ENCODE measurements around the gene CDCA7L.
A peak's percentile ranks its signal among the peaks of the same experiment; 100 is the strongest.

The CDCA7L gene

GRCh38 chr7:21945454-21946221, at the start of gene CDCA7L:
CDCA7L (minus strand) TSS chr7:21945899; CDS start chr7:21945804, 95 bp downstream.
- peak within 1 kb of the TSS; percentile 71 to 78 for H3K9ac ChIP-seq (ENCODE audit: low read depth in 1 of 2, low read length in 2 of 2)
- peak within 1 kb of the TSS; percentile 86 to 87 for H3K27ac ChIP-seq (ENCODE audit: low read depth in 2 of 2, low read length in 2 of 2)
- H3K4me1 ChIP-seq (ENCODE audit: control insufficient read depth in 2 of 2, insufficient read depth in 2 of 2, low read length in 2 of 2) = peaks cover 10 to 36% of the 10 kb centered on the region in 2 donors

GRCh38 chr7:21986096-21986495, 40.4 kb upstream of the CDCA7L start:
- no peak overlapping the region for H3K9ac ChIP-seq (ENCODE audit: low read depth in 1 of 2, low read length in 2 of 2)
- no peaks in the 10 kb centered on the region for H3K36me3 ChIP-seq (ENCODE audit: control insufficient read depth in 2 of 2, insufficient read depth in 2 of 2, low read length in 2 of 2)
- H3K27me3 ChIP-seq (ENCODE audit: control insufficient read depth in 2 of 2, insufficient read depth in 2 of 2, low read length in 2 of 2) = peaks cover 0 to 1% of the 10 kb centered on the region in 2 donors
- H3K4me1 ChIP-seq (ENCODE audit: control insufficient read depth in 2 of 2, insufficient read depth in 2 of 2, low read length in 2 of 2) = no peaks in the 10 kb centered on the region
- H3K27ac ChIP-seq (ENCODE audit: low read depth in 2 of 2, low read length in 2 of 2) = no peak overlapping the region
- no peaks in the 10 kb centered on the region for H3K9me3 ChIP-seq (ENCODE audit: control insufficient read depth in 2 of 2, low read length in 2 of 2)
- no peak overlapping the region for H3K4me3 ChIP-seq (ENCODE audit: low read length in 2 of 2)

More at GRCh38 chr7:21945454-21946221, at the start of gene CDCA7L:
- Histone ChIP-seq H3K27me3 (ENCODE audit: control insufficient read depth in 2 of 2, insufficient read depth in 2 of 2, low read length in 2 of 2) (no peaks in the 10 kb centered on the region), H3K9me3 (ENCODE audit: control insufficient read depth in 2 of 2, low read length in 2 of 2) (no peaks in the 10 kb centered on the region), H3K4me3 (ENCODE audit: low read length in 2 of 2) (peak within 1 kb of the TSS; percentile 62 to 92), H3K36me3 (ENCODE audit: control insufficient read depth in 2 of 2, insufficient read depth in 2 of 2, low read length in 2 of 2) (no peaks in the 10 kb centered on the region)

- H3K4me3 ChIP-seq (ENCODE audit: low read length in 2 of 2) = no peak overlapping the region
- H3K27ac ChIP-seq (ENCODE audit: low read depth in 2 of 2, low read length in 2 of 2) = no peak overlapping the region
- H3K4me1 ChIP-seq (ENCODE audit: control insufficient read depth in 2 of 2, insufficient read depth in 2 of 2, low read length in 2 of 2) = no peaks in the 10 kb centered on the region
- H3K36me3 ChIP-seq (ENCODE audit: control insufficient read depth in 2 of 2, insufficient read depth in 2 of 2, low read length in 2 of 2) = no peaks in the 10 kb centered on the region
- H3K9me3 ChIP-seq (ENCODE audit: control insufficient read depth in 2 of 2, low read length in 2 of 2) = no peaks in the 10 kb centered on the region
- H3K9ac ChIP-seq (ENCODE audit: low read depth in 1 of 2, low read length in 2 of 2) = no peak overlapping the region
- no peaks in the 10 kb centered on the region for H3K27me3 ChIP-seq (ENCODE audit: control insufficient read depth in 2 of 2, insufficient read depth in 2 of 2, low read length in 2 of 2)
Observed at GRCh38 chr7:21984042-21984441, 38.3 kb upstream of the CDCA7L start.

- no peaks in the 10 kb centered on the region for H3K4me1 ChIP-seq (ENCODE audit: control insufficient read depth in 2 of 2, insufficient read depth in 2 of 2, low read length in 2 of 2)
- H3K9ac ChIP-seq (ENCODE audit: low read depth in 1 of 2, low read length in 2 of 2) = no peak overlapping the region
- H3K27me3 ChIP-seq (ENCODE audit: control insufficient read depth in 2 of 2, insufficient read depth in 2 of 2, low read length in 2 of 2) = no peaks in the 10 kb centered on the region
- H3K4me3 ChIP-seq (ENCODE audit: low read length in 2 of 2) = no peak overlapping the region
- H3K9me3 ChIP-seq (ENCODE audit: control insufficient read depth in 2 of 2, low read length in 2 of 2) = no peaks in the 10 kb centered on the region
- no peaks in the 10 kb centered on the region for H3K36me3 ChIP-seq (ENCODE audit: control insufficient read depth in 2 of 2, insufficient read depth in 2 of 2, low read length in 2 of 2)
- no peak overlapping the region for H3K27ac ChIP-seq (ENCODE audit: low read depth in 2 of 2, low read length in 2 of 2)
Observed at GRCh38 chr7:21983056-21983455, 37.4 kb upstream of the CDCA7L start.

GRCh38 chr7:21981524-21981923, 35.8 kb upstream of the CDCA7L start:
- Histone ChIP-seq H3K4me3 (ENCODE audit: low read length in 2 of 2) (no peak overlapping the region), H3K9me3 (ENCODE audit: control insufficient read depth in 2 of 2, low read length in 2 of 2) (no peaks in the 10 kb centered on the region), H3K9ac (ENCODE audit: low read depth in 1 of 2, low read length in 2 of 2) (no peak overlapping the region), H3K27me3 (ENCODE audit: control insufficient read depth in 2 of 2, insufficient read depth in 2 of 2, low read length in 2 of 2) (no peaks in the 10 kb centered on the region), H3K36me3 (ENCODE audit: control insufficient read depth in 2 of 2, insufficient read depth in 2 of 2, low read length in 2 of 2) (no peaks in the 10 kb centered on the region), H3K27ac (ENCODE audit: low read depth in 2 of 2, low read length in 2 of 2) (no peak overlapping the region), H3K4me1 (ENCODE audit: control insufficient read depth in 2 of 2, insufficient read depth in 2 of 2, low read length in 2 of 2) (no peaks in the 10 kb centered on the region)

GRCh38 chr7:21980926-21981500, 35.3 kb upstream of the CDCA7L start:
- Histone ChIP-seq H3K9ac (ENCODE audit: low read depth in 1 of 2, low read length in 2 of 2) (no peak overlapping the region), H3K4me3 (ENCODE audit: low read length in 2 of 2) (no peak overlapping the region), H3K9me3 (ENCODE audit: control insufficient read depth in 2 of 2, low read length in 2 of 2) (no peaks in the 10 kb centered on the region), H3K4me1 (ENCODE audit: control insufficient read depth in 2 of 2, insufficient read depth in 2 of 2, low read length in 2 of 2) (no peaks in the 10 kb centered on the region), H3K27me3 (ENCODE audit: control insufficient read depth in 2 of 2, insufficient read depth in 2 of 2, low read length in 2 of 2) (no peaks in the 10 kb centered on the region), H3K36me3 (ENCODE audit: control insufficient read depth in 2 of 2, insufficient read depth in 2 of 2, low read length in 2 of 2) (no peaks in the 10 kb centered on the region), H3K27ac (ENCODE audit: low read depth in 2 of 2, low read length in 2 of 2) (no peak overlapping the region)

- no peaks in the 10 kb centered on the region for H3K4me1 ChIP-seq (ENCODE audit: control insufficient read depth in 2 of 2, insufficient read depth in 2 of 2, low read length in 2 of 2)
- H3K27me3 ChIP-seq (ENCODE audit: control insufficient read depth in 2 of 2, insufficient read depth in 2 of 2, low read length in 2 of 2) = no peaks in the 10 kb centered on the region
Observed at GRCh38 chr7:21972397-21972784, 26.7 kb upstream of the CDCA7L start.

GRCh38 chr7:21971780-21972396, 26.2 kb upstream of the CDCA7L start:
- Histone ChIP-seq H3K9ac (ENCODE audit: low read depth in 1 of 2, low read length in 2 of 2) (no peak overlapping the region), H3K27me3 (ENCODE audit: control insufficient read depth in 2 of 2, insufficient read depth in 2 of 2, low read length in 2 of 2) (no peaks in the 10 kb centered on the region), H3K4me1 (ENCODE audit: control insufficient read depth in 2 of 2, insufficient read depth in 2 of 2, low read length in 2 of 2) (no peaks in the 10 kb centered on the region), H3K4me3 (ENCODE audit: low read length in 2 of 2) (no peak overlapping the region), H3K9me3 (ENCODE audit: control insufficient read depth in 2 of 2, low read length in 2 of 2) (no peaks in the 10 kb centered on the region), H3K27ac (ENCODE audit: low read depth in 2 of 2, low read length in 2 of 2) (no peak overlapping the region), H3K36me3 (ENCODE audit: control insufficient read depth in 2 of 2, insufficient read depth in 2 of 2, low read length in 2 of 2) (no peaks in the 10 kb centered on the region)

More at GRCh38 chr7:21972397-21972784, 26.7 kb upstream of the CDCA7L start:
- H3K27ac ChIP-seq (ENCODE audit: low read depth in 2 of 2, low read length in 2 of 2) = no peak overlapping the region
- H3K9ac ChIP-seq (ENCODE audit: low read depth in 1 of 2, low read length in 2 of 2) = no peak overlapping the region
- H3K4me3 ChIP-seq (ENCODE audit: low read length in 2 of 2) = no peak overlapping the region
- H3K36me3 ChIP-seq (ENCODE audit: control insufficient read depth in 2 of 2, insufficient read depth in 2 of 2, low read length in 2 of 2) = no peaks in the 10 kb centered on the region
- H3K9me3 ChIP-seq (ENCODE audit: control insufficient read depth in 2 of 2, low read length in 2 of 2) = no peaks in the 10 kb centered on the region

GRCh38 chr7:21969822-21970221, 24.1 kb upstream of the CDCA7L start:
- Histone ChIP-seq H3K27ac (ENCODE audit: low read depth in 2 of 2, low read length in 2 of 2) (no peak overlapping the region), H3K27me3 (ENCODE audit: control insufficient read depth in 2 of 2, insufficient read depth in 2 of 2, low read length in 2 of 2) (no peaks in the 10 kb centered on the region), H3K4me3 (ENCODE audit: low read length in 2 of 2) (no peak overlapping the region), H3K36me3 (ENCODE audit: control insufficient read depth in 2 of 2, insufficient read depth in 2 of 2, low read length in 2 of 2) (no peaks in the 10 kb centered on the region), H3K9me3 (ENCODE audit: control insufficient read depth in 2 of 2, low read length in 2 of 2) (no peaks in the 10 kb centered on the region), H3K4me1 (ENCODE audit: control insufficient read depth in 2 of 2, insufficient read depth in 2 of 2, low read length in 2 of 2) (no peaks in the 10 kb centered on the region), H3K9ac (ENCODE audit: low read depth in 1 of 2, low read length in 2 of 2) (no peak overlapping the region)

GRCh38 chr7:21967598-21968003, 21.9 kb upstream of the CDCA7L start:
- peaks cover 0 to 3% of the 10 kb centered on the region in 2 donors for H3K27me3 ChIP-seq (ENCODE audit: control insufficient read depth in 2 of 2, insufficient read depth in 2 of 2, low read length in 2 of 2)
- no peak overlapping the region for H3K9ac ChIP-seq (ENCODE audit: low read depth in 1 of 2, low read length in 2 of 2)
- H3K4me3 ChIP-seq (ENCODE audit: low read length in 2 of 2) = no peak overlapping the region
- H3K4me1 ChIP-seq (ENCODE audit: control insufficient read depth in 2 of 2, insufficient read depth in 2 of 2, low read length in 2 of 2) = no peaks in the 10 kb centered on the region
- H3K36me3 ChIP-seq (ENCODE audit: control insufficient read depth in 2 of 2, insufficient read depth in 2 of 2, low read length in 2 of 2) = no peaks in the 10 kb centered on the region
- H3K9me3 ChIP-seq (ENCODE audit: control insufficient read depth in 2 of 2, low read length in 2 of 2) = no peaks in the 10 kb centered on the region
- no peak overlapping the region for H3K27ac ChIP-seq (ENCODE audit: low read depth in 2 of 2, low read length in 2 of 2)
